HepG2 (cell line): Measurements from ENCODE around the gene HS2ST1. TPM values are rescaled to one million over a fixed set of nuclear protein-coding genes. Genes with fewer than 3 reads are reported as not detected.

Experiments
- ATAC-seq: fragments of 200-7000 bp; cut with Tn5 transposase; 3 replicates; pipeline ENCODE4 v1.9.1; 2020; ENCODE audit warnings: mild to moderate bottlenecking, moderate library complexity
- BruUV-seq: library from RNA; stranded (reverse); fragments of 400-500 nt; replicated peaks from 2 replicates; lab custom pipeline; 2021; lab: Mats Ljungman, UMichigan
- CTCF ChIA-PET: fragments of 300-600 bp; formaldehyde crosslinking; extraction: SDS; loops from one replicate; lab custom pipeline; 2021; ENCODE audit warnings: low total read pairs, inconsistent platforms, low intra/inter-chr PET ratio; lab: Yijun Ruan, JAX
- POLR2A ChIA-PET: fragments of 350-600 bp; sonication (Branson Sonifier 250); formaldehyde crosslinking; loops from one replicate; lab custom pipeline; 2020; ENCODE audit warnings: antibody characterized with exemption, inconsistent platforms; lab: Yijun Ruan, JAX
- DNase-seq: peaks from one replicate; pipeline ENCODE4 v3.0.0-alpha.2; 2015; ENCODE audit warnings: low spot score
- FAIRE-seq: peaks from 3 replicates; lab custom pipeline; 2011; peaks lifted over from hg19 to GRCh38; lab: Jason Lieb, UNC
- H2AFZ ChIP-seq: one replicate; pipeline ENCODE4 v1.6.1; 2011; ENCODE audit warnings: low read length, inconsistent platforms
- H3K27ac ChIP-seq: fragments of 300-600 bp; 3 replicates; pipeline ENCODE4 v1.8.0; 2011; ENCODE audit warnings: mixed run types, mild to moderate bottlenecking, mixed read lengths, low read length, inconsistent platforms; ENCODE audit not compliant: insufficient read depth; ENCODE audit errors: extremely low read length
- H3K27me3 ChIP-seq, 2 experiments: fragments of 200-600 bp in 1 of 2; 2 replicates in 1 of 2; 3 replicates in 1 of 2; pipeline versions ENCODE4 v1.6.0 to v1.8.0; 2011; ENCODE audit warnings: low read length in 2 of 2, mild to moderate bottlenecking in 2 of 2, moderate library complexity in 2 of 2, inconsistent platforms in 1 of 2; ENCODE audit not compliant: insufficient read depth in 2 of 2, control insufficient read depth in 1 of 2
- H3K36me3 ChIP-seq, 2 experiments: fragments of 200-600 bp in 1 of 2; replicated peaks in 1 of 2; 2 replicates in 1 of 2; 3 replicates in 1 of 2; pipeline versions ENCODE4 v1.5.1 to v1.8.0; 2011; ENCODE audit warnings: low read length in 2 of 2, inconsistent platforms in 1 of 2; ENCODE audit not compliant: insufficient read depth in 2 of 2, control insufficient read depth in 1 of 2
- H3K4me1 ChIP-seq: 2 replicates; pipeline ENCODE4 v1.5.1; 2012; ENCODE audit warnings: low read length, inconsistent platforms; ENCODE audit not compliant: insufficient read depth
- H3K4me2 ChIP-seq: 2 replicates; pipeline ENCODE4 v1.6.0; 2011; ENCODE audit warnings: low read depth, low read length, inconsistent platforms
- H3K4me3 ChIP-seq, 3 experiments: fragments of 200-600 bp in 1 of 3; sonication (generic), shearing (Covaris generic) in 1 of 3; replicated peaks in 1 of 3; 2 replicates each; pipeline ENCODE4 v1.5.1; 2011 to 2016; ENCODE audit warnings: low read length in 3 of 3, inconsistent platforms in 2 of 3, low read depth in 2 of 3, mild to moderate bottlenecking in 2 of 3, control low read depth in 1 of 3, mixed read lengths in 1 of 3; ENCODE audit not compliant: insufficient read depth in 1 of 3
- H3K79me2 ChIP-seq: one replicate; pipeline ENCODE4 v1.6.1; 2011; ENCODE audit warnings: low read length, inconsistent platforms; ENCODE audit not compliant: insufficient read depth
- H3K9ac ChIP-seq: 2 replicates; pipeline ENCODE4 v1.6.0; 2011; ENCODE audit warnings: mild to moderate bottlenecking, low read depth, low read length, inconsistent platforms; ENCODE audit not compliant: insufficient read depth
- H3K9me3 ChIP-seq: 2 replicates; pipeline ENCODE4 v1.5.1; 2012; ENCODE audit warnings: mild to moderate bottlenecking, low read length
- H4K20me1 ChIP-seq: 2 replicates; pipeline ENCODE4 v1.6.0; 2011; ENCODE audit warnings: inconsistent platforms, mild to moderate bottlenecking, low read length, moderate library complexity; ENCODE audit not compliant: insufficient read depth
- BRCA1 ChIP-seq: sonication (generic); formaldehyde crosslinking; IDR thresholded peaks from 2 replicates; pipeline ENCODE4 v1.4.0; 2020; ENCODE audit warnings: missing genetic modification reagents
- HDAC2 ChIP-seq: sonication (generic); formaldehyde crosslinking; IDR thresholded peaks from 2 replicates; pipeline ENCODE4 v1.4.0; 2020; ENCODE audit warnings: missing genetic modification reagents
- NKX3-1 ChIP-seq: sonication (generic); formaldehyde crosslinking; IDR thresholded peaks from 2 replicates; pipeline ENCODE4 v1.5.0; 2020; ENCODE audit warnings: missing genetic modification reagents
- PHF21A ChIP-seq: sonication (generic); formaldehyde crosslinking; IDR thresholded peaks from 2 replicates; pipeline ENCODE4 v1.5.0; 2020; ENCODE audit warnings: mild to moderate bottlenecking, missing genetic modification reagents
- REPIN1 ChIP-seq: sonication (generic); formaldehyde crosslinking; IDR thresholded peaks from 2 replicates; pipeline ENCODE4 v1.8.0; 2022; ENCODE audit warnings: missing genetic modification reagents, low read depth, mild to moderate bottlenecking, borderline replicate concordance
- SIX4 ChIP-seq: sonication (generic); formaldehyde crosslinking; IDR thresholded peaks from 2 replicates; pipeline ENCODE4 v1.4.0; 2020; ENCODE audit warnings: missing genetic modification reagents
- SMARCC2 ChIP-seq: fragments of 450-650 bp; IDR thresholded peaks from 2 replicates; pipeline ENCODE4 v1.6.1; 2017; ENCODE audit warnings: antibody characterized with exemption, mild to moderate bottlenecking
- ZNF260 ChIP-seq: sonication (generic); formaldehyde crosslinking; IDR thresholded peaks from 2 replicates; pipeline ENCODE4 v1.4.0; 2020; ENCODE audit warnings: missing genetic modification reagents, low read depth, mild to moderate bottlenecking, borderline replicate concordance
- ZNF383 ChIP-seq: sonication (generic); formaldehyde crosslinking; IDR thresholded peaks from 2 replicates; pipeline ENCODE4 v1.4.0; 2020; ENCODE audit warnings: missing genetic modification reagents, mild to moderate bottlenecking, borderline replicate concordance
- ZNF451 ChIP-seq: sonication (generic); formaldehyde crosslinking; IDR thresholded peaks from 2 replicates; pipeline ENCODE4 v1.5.0; 2020; ENCODE audit warnings: mild to moderate bottlenecking, missing genetic modification reagents
- ZNF547 ChIP-seq: sonication (generic); formaldehyde crosslinking; IDR thresholded peaks from 2 replicates; pipeline ENCODE4 v1.5.1; 2020; ENCODE audit warnings: mild to moderate bottlenecking, missing genetic modification reagents
- ZNF75D ChIP-seq: sonication (generic); formaldehyde crosslinking; IDR thresholded peaks from 2 replicates; pipeline ENCODE4 v1.8.1; 2023; ENCODE audit warnings: missing genetic modification reagents, mild to moderate bottlenecking, borderline replicate concordance
- ZNF780A ChIP-seq: sonication (generic); formaldehyde crosslinking; IDR thresholded peaks from 2 replicates; pipeline ENCODE4 v1.8.0; 2022; ENCODE audit warnings: mild to moderate bottlenecking, missing genetic modification reagents, moderate library complexity
- ZNF83 ChIP-seq: sonication (generic); formaldehyde crosslinking; IDR thresholded peaks from 2 replicates; pipeline ENCODE4 v1.4.0; 2020; ENCODE audit warnings: missing genetic modification reagents, mild to moderate bottlenecking, borderline replicate concordance
- ZNF841 ChIP-seq: sonication (generic); formaldehyde crosslinking; IDR thresholded peaks from 2 replicates; pipeline ENCODE4 v1.8.1; 2023; ENCODE audit warnings: missing genetic modification reagents, borderline replicate concordance
- WGBS: methylation state at CpG from one replicate; pipeline ENCODE4 v1.1.6; 2017; ENCODE audit warnings: low lambda C conversion rate; 5-methylcytosine and 5-hydroxymethylcytosine counted together
- in situ Hi-C: cut with HindIII; loops from 2 replicates; pipeline ENCODE4 v1.10.0; 2017; ENCODE audit warnings: low pct_unique_long_range_greater_than_20kb; ENCODE audit not compliant: extremely low pct_ligation_motif_present
- intact Hi-C: fragments of 100-400 bp; cut with micrococcal nuclease; formaldehyde crosslinking; loops from one replicate; pipeline ENCODE4 v1.10.0; 2022; ENCODE audit not compliant: unreplicated experiment
- polyA plus RNA-seq, 8 experiments: library from polyadenylated mRNA; depleted of rRNA in 3 of 8; stranded (reverse) in 7 of 8; unstranded in 1 of 8; fragments of >200 nt; fragmentation: Illumina TruSeq in 4 of 8; extraction: Trizol in 4 of 8; gene quantifications; 2 replicates each; pipeline versions ENCODE4 v1.2.1 to v1.2.3, GENCODE V29; 2011 to 2016; ENCODE audit warnings: low read depth in 4 of 8, missing spikeins in 1 of 8, mixed read lengths in 1 of 8; ENCODE audit not compliant: insufficient read depth in 1 of 8
- total RNA-seq, 5 experiments: library from RNA; depleted of rRNA; stranded (reverse); fragments of >200 nt; fragmentation: Illumina TruSeq; extraction: Trizol; gene quantifications; 2 replicates each; pipeline ENCODE4 v1.2.3, GENCODE V29; 2016; ENCODE audit warnings: low read depth in 1 of 5
- TF ChIP-seq, protein P1 (sequence below): sonication (generic); formaldehyde crosslinking; IDR thresholded peaks from 2 replicates; pipeline ENCODE4 v1.4.0; 2020; ENCODE audit warnings: missing genetic modification reagents
- TF ChIP-seq, protein P2 (sequence below): sonication (generic); formaldehyde crosslinking; IDR thresholded peaks from 2 replicates; pipeline ENCODE4 v1.5.0; 2020; ENCODE audit warnings: mild to moderate bottlenecking, missing genetic modification reagents
- TF ChIP-seq, protein P3 (sequence below): IDR thresholded peaks from 2 replicates; pipeline ENCODE4 v1.6.1; 2016; ENCODE audit warnings: mild to moderate bottlenecking, missing biosample characterization, missing genetic modification reagents

The HS2ST1 gene
- total and polyA plus RNA-seq, 2 of the 13 experiments (the other 11 are each of a cell fraction or from before 2014, with no cell fraction given): 22.1 to 58.7 TPM

DNA sequence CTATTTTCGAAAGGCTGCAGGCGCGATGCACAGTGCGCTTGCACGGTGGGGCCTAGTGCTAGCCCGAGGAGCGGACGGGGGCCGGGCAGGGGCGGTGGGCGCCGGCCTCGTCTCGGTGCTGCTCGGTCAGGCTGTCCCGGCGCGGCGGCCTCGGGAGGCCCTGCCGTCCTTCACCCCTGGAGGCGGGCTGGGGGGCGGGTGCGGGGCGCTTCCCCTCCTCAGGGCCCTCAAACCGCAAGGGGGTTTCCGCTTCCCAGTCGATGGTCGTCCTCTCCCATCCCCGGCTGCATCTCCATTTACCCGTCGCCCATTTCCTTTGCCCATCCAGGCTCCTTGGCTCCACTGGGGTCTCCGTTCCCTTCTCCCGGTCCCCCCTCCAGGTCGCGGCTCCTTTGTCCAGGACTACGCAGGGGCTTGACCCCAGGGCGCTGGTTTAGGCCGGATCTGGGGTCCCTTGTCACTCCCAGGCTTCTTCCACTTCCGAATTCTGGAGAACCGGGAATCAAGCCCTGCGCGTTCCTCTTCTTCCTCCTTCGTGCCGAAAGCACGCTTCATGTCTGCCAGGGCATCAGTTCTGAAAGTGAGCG, 217.9 kb downstream of the HS2ST1 start (continued):
- TF ChIP-seq SMARCC2 (no peak), ZNF383 (no peak), NKX3-1 (CRISPR knock-in tag) (no peak), ZNF547 (no peak), ZNF841 (CRISPR knock-in tag) (no peak)

DNA sequence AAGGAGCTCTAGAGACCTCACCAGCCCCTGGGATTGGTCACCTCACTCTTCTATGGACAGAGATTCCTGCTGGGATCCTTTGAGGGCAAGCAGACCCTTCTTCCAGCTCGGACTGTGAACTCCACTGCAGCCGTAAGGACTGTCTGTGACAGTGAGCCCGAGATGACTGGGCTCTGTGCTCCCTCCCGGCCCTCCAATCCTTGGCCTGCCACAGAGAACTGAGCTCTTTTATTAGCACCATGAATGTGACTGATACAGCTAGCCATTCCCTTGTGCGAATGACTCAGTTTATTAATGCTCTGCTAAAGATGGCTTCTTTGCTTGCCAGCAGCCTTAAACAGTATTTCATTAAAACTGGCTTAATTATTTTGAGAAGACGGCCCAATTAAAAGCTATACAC, 219.6 kb downstream of the HS2ST1 start:
- in situ Hi-C loops: no loop called here
- TF ChIP-seq, protein P1, sequence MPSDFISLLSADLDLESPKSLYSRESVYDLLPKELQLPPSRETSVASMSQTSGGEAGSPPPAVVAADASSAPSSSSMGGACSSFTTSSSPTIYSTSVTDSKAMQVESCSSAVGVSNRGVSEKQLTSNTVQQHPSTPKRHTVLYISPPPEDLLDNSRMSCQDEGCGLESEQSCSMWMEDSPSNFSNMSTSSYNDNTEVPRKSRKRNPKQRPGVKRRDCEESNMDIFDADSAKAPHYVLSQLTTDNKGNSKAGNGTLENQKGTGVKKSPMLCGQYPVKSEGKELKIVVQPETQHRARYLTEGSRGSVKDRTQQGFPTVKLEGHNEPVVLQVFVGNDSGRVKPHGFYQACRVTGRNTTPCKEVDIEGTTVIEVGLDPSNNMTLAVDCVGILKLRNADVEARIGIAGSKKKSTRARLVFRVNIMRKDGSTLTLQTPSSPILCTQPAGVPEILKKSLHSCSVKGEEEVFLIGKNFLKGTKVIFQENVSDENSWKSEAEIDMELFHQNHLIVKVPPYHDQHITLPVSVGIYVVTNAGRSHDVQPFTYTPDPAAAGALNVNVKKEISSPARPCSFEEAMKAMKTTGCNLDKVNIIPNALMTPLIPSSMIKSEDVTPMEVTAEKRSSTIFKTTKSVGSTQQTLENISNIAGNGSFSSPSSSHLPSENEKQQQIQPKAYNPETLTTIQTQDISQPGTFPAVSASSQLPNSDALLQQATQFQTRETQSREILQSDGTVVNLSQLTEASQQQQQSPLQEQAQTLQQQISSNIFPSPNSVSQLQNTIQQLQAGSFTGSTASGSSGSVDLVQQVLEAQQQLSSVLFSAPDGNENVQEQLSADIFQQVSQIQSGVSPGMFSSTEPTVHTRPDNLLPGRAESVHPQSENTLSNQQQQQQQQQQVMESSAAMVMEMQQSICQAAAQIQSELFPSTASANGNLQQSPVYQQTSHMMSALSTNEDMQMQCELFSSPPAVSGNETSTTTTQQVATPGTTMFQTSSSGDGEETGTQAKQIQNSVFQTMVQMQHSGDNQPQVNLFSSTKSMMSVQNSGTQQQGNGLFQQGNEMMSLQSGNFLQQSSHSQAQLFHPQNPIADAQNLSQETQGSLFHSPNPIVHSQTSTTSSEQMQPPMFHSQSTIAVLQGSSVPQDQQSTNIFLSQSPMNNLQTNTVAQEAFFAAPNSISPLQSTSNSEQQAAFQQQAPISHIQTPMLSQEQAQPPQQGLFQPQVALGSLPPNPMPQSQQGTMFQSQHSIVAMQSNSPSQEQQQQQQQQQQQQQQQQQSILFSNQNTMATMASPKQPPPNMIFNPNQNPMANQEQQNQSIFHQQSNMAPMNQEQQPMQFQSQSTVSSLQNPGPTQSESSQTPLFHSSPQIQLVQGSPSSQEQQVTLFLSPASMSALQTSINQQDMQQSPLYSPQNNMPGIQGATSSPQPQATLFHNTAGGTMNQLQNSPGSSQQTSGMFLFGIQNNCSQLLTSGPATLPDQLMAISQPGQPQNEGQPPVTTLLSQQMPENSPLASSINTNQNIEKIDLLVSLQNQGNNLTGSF (CRISPR knock-in tag): no peak
- TF ChIP-seq ZNF75D (CRISPR knock-in tag): no peak
- no peak for TF ChIP-seq HDAC2 (CRISPR knock-in tag)
- no peak for TF ChIP-seq BRCA1
- TF ChIP-seq, protein P2, sequence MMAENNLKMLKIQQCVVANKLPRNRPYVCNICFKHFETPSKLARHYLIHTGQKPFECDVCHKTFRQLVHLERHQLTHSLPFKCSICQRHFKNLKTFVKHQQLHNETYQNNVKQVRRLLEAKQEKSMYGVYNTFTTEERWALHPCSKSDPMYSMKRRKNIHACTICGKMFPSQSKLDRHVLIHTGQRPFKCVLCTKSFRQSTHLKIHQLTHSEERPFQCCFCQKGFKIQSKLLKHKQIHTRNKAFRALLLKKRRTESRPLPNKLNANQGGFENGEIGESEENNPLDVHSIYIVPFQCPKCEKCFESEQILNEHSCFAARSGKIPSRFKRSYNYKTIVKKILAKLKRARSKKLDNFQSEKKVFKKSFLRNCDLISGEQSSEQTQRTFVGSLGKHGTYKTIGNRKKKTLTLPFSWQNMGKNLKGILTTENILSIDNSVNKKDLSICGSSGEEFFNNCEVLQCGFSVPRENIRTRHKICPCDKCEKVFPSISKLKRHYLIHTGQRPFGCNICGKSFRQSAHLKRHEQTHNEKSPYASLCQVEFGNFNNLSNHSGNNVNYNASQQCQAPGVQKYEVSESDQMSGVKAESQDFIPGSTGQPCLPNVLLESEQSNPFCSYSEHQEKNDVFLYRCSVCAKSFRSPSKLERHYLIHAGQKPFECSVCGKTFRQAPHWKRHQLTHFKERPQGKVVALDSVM (CRISPR knock-in tag): no peak
- no peak for TF ChIP-seq REPIN1 (CRISPR knock-in tag)
- no peak for TF ChIP-seq ZNF451 (CRISPR knock-in tag)
- TF ChIP-seq, protein P3, sequence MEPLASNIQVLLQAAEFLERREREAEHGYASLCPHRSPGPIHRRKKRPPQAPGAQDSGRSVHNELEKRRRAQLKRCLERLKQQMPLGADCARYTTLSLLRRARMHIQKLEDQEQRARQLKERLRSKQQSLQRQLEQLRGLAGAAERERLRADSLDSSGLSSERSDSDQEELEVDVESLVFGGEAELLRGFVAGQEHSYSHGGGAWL: no peak
- no peak for TF ChIP-seq ZNF780A (CRISPR knock-in tag)
- TF ChIP-seq SIX4 (CRISPR knock-in tag): no peak
- no peak for TF ChIP-seq ZNF260 (CRISPR knock-in tag)
- no peak for TF ChIP-seq PHF21A
- no peak for TF ChIP-seq ZNF83 (CRISPR knock-in tag)

More for the DNA sequence above, 219.6 kb downstream of the HS2ST1 start:
- H3K27ac ChIP-seq: no peak overlapping the region
- H3K27me3 ChIP-seq: peaks cover 2 to 33% of the 10 kb centered on the region in 2 experiments; a peak in 3 of 5 replicates
- no peak overlapping the region for H3K4me3 ChIP-seq
- DNase-seq: no peak
- WGBS: 45% methylated on average over 2 of the region's 6 CpGs
- H3K79me2 ChIP-seq: no peaks in the 10 kb centered on the region
- no peak overlapping the region for H2AFZ ChIP-seq
- no peaks in the 10 kb centered on the region for H3K9me3 ChIP-seq
- intact Hi-C loops: loop anchor here (5.0 kb wide), 2 partner anchors 818 to 1463 kb away; no protein-coding TSS in a partner anchor
- no peak for ATAC-seq
- no TSS peak for BruUV-seq
- CTCF ChIA-PET: no interaction called here
- FAIRE-seq: no peak
- H4K20me1 ChIP-seq: no peaks in the 10 kb centered on the region
- no peaks in the 10 kb centered on the region for H3K36me3 ChIP-seq
- H3K4me2 ChIP-seq: no peak overlapping the region
- H3K9ac ChIP-seq: no peak overlapping the region
- POLR2A ChIA-PET: no interaction called here
- H3K4me1 ChIP-seq: no peaks in the 10 kb centered on the region
